ENCODE data around the gene PUSL1. TPM values are rescaled to one million over a fixed set of nuclear protein-coding genes. Genes with fewer than 3 reads are reported as not detected.

The PUSL1 gene
- polyA plus RNA-seq, 1 experiment: 9.6 TPM

DNA sequence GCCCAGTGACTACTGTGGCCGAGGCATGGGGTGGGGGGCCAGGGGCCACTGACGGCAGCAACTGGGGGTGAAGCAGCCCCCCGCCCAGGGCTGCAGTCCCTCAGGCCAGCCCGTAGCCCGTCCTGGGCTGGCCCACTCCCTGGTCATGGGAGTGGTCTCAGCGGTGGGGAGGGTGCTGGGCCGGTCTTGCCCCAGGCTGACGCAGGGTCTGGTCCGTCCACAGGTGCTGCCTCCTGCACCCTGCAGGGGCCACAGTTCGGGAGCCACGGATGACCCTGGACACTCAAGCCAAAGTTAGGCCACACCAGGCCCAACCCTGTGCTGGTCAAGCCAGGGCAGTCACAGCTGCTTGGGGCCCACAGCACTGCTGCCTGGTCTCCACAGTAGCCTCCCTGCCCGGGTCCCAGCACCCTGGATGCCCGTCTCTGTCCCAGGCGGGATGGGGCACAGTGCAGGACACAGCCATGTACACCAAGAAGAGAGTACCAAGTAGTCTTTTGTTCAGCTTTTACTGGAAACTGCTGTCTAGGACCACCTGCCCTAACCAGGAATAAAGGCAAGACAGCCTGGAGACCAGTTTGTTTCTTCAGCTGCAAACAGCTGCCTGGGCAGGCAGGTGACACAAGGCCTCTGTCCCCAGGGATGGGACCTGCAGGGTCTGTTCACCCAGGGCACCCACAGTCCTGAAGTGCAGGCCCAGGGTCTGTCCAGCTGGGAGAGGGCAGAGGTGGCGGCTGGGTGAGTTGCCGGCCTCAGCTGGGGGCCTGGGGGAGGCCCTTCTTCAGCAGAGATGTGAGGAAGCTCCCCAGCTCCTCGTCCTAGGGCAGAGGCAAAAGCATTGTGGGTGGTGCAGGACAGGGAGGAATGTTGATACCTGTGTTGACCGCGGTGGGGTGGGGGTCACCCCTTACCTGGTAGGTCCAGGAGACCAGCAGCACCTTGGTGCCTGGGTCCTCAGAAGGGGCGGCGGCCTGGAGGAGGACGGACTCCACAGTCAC, 3.0 kb downstream of the PUSL1 start:
- Histone ChIP-seq H3K9me3 (ENCODE audit: control insufficient read depth, insufficient read depth, low read length) (no peaks in the 10 kb centered on the region; the same call in 1 of the 2 replicates), H3K27me3 (ENCODE audit: control insufficient read depth, insufficient read depth, low read length) (no peaks in the 10 kb centered on the region), H3K4me3 (ENCODE audit: low read depth, low read length) (no peak overlapping the region), H3K27ac (ENCODE audit: low read depth, low read length) (no peak overlapping the region)
- ChIA-PET CTCF (no interaction called here), POLR2A (interaction anchor here (1.1 kb wide), 1 partner anchor 60 kb away, joined by 3 read pairs; no protein-coding TSS in a partner anchor)
- no peak for DNase-seq (ENCODE audit: low read depth, low spot score)
- TF ChIP-seq, protein P1, sequence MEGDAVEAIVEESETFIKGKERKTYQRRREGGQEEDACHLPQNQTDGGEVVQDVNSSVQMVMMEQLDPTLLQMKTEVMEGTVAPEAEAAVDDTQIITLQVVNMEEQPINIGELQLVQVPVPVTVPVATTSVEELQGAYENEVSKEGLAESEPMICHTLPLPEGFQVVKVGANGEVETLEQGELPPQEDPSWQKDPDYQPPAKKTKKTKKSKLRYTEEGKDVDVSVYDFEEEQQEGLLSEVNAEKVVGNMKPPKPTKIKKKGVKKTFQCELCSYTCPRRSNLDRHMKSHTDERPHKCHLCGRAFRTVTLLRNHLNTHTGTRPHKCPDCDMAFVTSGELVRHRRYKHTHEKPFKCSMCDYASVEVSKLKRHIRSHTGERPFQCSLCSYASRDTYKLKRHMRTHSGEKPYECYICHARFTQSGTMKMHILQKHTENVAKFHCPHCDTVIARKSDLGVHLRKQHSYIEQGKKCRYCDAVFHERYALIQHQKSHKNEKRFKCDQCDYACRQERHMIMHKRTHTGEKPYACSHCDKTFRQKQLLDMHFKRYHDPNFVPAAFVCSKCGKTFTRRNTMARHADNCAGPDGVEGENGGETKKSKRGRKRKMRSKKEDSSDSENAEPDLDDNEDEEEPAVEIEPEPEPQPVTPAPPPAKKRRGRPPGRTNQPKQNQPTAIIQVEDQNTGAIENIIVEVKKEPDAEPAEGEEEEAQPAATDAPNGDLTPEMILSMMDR (IDR thresholded peaks at IDR 0.05; ENCODE audit: low read depth, low read length): no peak

DNA sequence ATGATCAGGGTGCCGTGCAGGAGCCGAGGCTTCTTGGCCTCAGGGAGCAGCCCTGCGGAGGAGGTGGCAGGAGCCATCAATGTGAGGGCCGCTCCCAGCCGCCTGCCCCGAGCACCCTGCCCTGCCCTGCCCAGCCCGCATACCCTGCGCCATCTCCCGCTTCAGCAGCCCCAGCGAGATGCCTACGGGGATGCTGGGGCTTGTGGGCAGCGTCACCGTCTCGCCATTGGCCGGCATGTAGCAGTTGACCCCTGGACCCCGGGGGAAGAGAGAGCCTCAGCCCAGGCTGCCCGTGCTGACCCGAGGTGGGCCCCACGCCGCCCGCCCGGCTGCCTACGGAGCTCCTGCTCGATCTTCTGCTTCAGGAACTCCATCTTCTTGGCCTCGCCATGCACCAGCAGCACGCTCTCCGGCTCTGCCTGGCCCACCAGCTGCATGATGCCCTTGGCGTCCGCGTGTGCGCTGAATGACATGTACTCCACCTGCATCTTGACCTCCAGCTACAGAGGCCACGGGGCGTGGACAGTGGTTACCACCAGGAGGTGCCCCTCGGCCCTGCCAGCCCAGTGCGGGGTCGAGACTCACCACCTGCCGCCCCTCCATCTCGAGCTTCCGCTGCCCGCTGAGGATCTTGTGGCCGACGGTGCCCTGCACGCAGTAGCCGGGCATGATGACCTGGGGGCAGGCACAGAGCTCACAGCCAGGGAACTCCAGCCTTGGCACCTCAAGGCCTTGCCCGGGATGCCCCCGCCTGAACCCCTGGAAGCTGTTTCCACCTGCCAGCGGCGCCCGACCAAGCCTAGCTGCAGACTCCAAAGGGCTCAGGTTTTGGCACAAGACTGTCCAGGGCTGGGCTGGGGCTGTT, 4.3 kb downstream of the PUSL1 start:
- TF ChIP-seq, protein P1 (IDR thresholded peaks at IDR 0.05; ENCODE audit: low read depth, low read length): no peak
- Histone ChIP-seq H3K27me3 (ENCODE audit: control insufficient read depth, insufficient read depth, low read length) (no peaks in the 10 kb centered on the region), H3K9me3 (ENCODE audit: control insufficient read depth, insufficient read depth, low read length) (no peaks in the 10 kb centered on the region), H3K27ac (ENCODE audit: low read depth, low read length) (no peak overlapping the region), H3K4me3 (ENCODE audit: low read depth, low read length) (no peak overlapping the region)
- ChIA-PET POLR2A (no interaction called here), CTCF (no interaction called here)
- no peak for DNase-seq (ENCODE audit: low read depth, low spot score)

DNA sequence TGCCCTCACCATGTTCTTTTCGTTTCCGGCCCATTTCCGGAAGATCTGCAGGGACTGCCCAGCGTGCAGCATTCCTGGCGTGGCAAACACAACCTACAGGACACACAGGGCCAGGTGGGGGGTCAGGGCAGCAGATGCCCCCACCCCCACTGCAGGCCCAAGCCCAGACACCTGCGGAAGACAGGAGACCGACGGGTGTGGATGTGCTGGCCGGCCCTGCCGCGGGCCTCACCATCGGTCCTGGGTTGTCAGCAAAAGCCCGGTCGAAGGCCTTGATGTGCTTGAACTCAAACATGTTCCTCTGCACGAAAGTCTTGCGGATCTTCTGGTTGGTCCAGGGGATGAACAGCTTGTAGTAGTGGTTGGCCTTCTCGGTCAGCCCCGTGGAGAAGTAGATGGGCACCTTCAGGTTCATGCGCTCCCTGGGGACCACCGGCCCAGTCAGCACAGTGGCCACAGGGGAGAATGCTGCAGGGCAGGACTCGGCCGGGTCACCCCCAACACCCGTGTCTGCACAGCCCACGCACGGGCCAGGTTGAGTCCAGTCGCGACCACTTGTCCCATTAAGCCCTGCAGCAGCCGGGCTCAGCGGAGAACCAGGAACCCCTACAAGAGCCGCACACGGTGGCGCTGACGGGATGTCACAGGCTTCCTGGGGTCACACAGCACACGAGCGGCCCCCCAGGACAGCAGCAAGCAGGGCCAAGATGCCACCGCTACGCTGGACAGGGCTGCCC, 5.3 kb downstream of the PUSL1 start:
- Histone ChIP-seq H3K27me3 (ENCODE audit: control insufficient read depth, insufficient read depth, low read length) (no peaks in the 10 kb centered on the region), H3K27ac (ENCODE audit: low read depth, low read length) (no peak overlapping the region), H3K4me3 (ENCODE audit: low read depth, low read length) (no peak overlapping the region), H3K9me3 (ENCODE audit: control insufficient read depth, insufficient read depth, low read length) (no peaks in the 10 kb centered on the region)
- ChIA-PET POLR2A (no interaction called here), CTCF (no interaction called here)
- no peak for DNase-seq (ENCODE audit: low read depth, low spot score)
- TF ChIP-seq, protein P1 (IDR thresholded peaks at IDR 0.05; ENCODE audit: low read depth, low read length): no peak

DNA sequence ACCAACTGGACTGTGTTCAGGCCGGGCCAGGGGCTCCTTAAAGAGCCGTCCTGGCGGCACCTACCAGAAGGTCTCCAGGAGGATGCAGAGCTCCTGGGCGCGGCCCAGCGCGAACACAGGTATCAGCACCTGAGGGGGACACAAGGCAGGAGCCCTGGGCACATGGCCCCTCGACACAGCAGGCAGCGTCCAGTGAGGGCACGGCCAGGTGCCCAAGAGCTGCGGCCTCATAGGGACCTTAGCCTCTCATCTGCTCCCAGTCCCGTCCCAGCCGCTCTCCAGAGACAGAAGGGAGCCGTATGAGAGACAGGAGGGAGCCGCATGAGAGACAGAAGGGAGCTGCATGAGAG, 5.8 kb downstream of the PUSL1 start:
- TF ChIP-seq, protein P1 (IDR thresholded peaks at IDR 0.05; ENCODE audit: low read depth, low read length): no peak
- CTCF ChIA-PET: no interaction called here

More for the DNA sequence above, 5.8 kb downstream of the PUSL1 start:
- POLR2A ChIA-PET: no interaction called here
- no peaks in the 10 kb centered on the region; the same call in 1 of the 2 replicates for H3K9me3 ChIP-seq (ENCODE audit: control insufficient read depth, insufficient read depth, low read length)
- H3K4me3 ChIP-seq (ENCODE audit: low read depth, low read length): no peak overlapping the region
- no peaks in the 10 kb centered on the region for H3K27me3 ChIP-seq (ENCODE audit: control insufficient read depth, insufficient read depth, low read length)
- no peak for DNase-seq (ENCODE audit: low read depth, low spot score)
- no peak overlapping the region for H3K27ac ChIP-seq (ENCODE audit: low read depth, low read length)

Data from AG04450 (cell line).